ENCODE results near the gene CYCS. TPM values are rescaled to one million over a fixed set of nuclear protein-coding genes. Genes with fewer than 3 reads are reported as not detected.

Gene CYCS
- 100 to 1,000 TPM; 219 to 360 (median 339) TPM for total RNA-seq
- long read RNA-seq, donor 1, full-length matches to known transcripts = 120 of 124 reads
- long read RNA-seq, donor 1, partial matches to known transcripts = 0 of 124 reads
- long read RNA-seq, donor 1, other reads (novel, unspliced or antisense) = 4 of 124 reads
- long read RNA-seq, donor 2, full-length matches to known transcripts = 151 of 159 reads
- long read RNA-seq, donor 2, partial matches to known transcripts = 5 of 159 reads
- long read RNA-seq, donor 2, other reads (novel, unspliced or antisense) = 3 of 159 reads

DNA sequence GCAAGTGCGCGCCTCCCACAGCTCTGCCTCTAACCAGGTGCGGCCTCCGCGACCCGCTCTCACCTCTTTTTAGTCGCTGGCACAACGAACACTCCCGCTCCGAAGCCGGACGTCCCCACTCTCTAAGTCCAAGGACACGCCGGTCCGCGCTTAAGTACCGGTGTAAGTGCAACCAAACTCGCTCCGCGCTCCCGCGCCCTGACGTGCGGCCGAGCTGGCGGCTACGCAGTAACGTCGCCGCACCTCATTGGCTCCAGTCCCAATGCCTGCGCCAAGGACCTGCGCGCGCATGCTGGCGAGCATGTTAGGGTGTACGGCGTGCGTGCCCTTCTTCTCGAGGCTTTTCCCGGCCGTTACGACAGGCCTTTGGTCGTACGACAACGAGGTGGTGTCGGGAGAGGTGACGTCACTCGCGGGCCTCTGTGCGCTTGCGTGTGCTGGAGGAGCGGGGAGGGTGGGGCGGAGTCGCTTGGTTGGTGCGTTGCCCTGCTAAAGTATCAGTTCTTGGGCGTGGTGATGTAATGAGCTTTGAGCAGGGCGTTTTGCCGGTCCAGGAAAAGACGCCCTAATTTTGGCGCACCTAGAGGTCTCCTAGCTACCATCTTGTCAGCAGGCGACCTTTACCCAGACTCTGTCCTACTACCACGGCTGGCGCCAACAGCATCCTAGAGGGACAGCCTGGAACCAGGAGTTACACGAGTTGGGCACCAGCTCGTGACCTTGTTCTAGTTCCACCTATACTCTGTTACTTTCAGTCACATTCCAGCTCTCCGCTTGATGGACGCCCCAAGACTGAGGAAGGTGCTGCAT, at the start of gene CYCS:
Gene CYCS, minus strand, starts transcription at position 124 of the 810 bp plus-strand sequence. CDS start 1,141 bp downstream, outside the sequence.
- TF ChIP-seq, protein P1, sequence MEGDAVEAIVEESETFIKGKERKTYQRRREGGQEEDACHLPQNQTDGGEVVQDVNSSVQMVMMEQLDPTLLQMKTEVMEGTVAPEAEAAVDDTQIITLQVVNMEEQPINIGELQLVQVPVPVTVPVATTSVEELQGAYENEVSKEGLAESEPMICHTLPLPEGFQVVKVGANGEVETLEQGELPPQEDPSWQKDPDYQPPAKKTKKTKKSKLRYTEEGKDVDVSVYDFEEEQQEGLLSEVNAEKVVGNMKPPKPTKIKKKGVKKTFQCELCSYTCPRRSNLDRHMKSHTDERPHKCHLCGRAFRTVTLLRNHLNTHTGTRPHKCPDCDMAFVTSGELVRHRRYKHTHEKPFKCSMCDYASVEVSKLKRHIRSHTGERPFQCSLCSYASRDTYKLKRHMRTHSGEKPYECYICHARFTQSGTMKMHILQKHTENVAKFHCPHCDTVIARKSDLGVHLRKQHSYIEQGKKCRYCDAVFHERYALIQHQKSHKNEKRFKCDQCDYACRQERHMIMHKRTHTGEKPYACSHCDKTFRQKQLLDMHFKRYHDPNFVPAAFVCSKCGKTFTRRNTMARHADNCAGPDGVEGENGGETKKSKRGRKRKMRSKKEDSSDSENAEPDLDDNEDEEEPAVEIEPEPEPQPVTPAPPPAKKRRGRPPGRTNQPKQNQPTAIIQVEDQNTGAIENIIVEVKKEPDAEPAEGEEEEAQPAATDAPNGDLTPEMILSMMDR (IDR thresholded peaks at IDR 0.05) = peak; percentile 9
- ATAC-seq (peak; percentile 94), DNase-seq (peak; percentile 100)
- Histone ChIP-seq H3K9me3 (no peaks in the 10 kb centered on the region), H3K4me3 (peak within 1 kb of the TSS; percentile 95), H3K36me3 (ENCODE audit: low read depth) (peaks cover 5% of the 10 kb centered on the region), H3K4me1 (ENCODE audit: low read depth) (peaks cover 12% of the 10 kb centered on the region)
- intact Hi-C loops (cut with DNase I, micrococcal nuclease) = no loop called here

DNA sequence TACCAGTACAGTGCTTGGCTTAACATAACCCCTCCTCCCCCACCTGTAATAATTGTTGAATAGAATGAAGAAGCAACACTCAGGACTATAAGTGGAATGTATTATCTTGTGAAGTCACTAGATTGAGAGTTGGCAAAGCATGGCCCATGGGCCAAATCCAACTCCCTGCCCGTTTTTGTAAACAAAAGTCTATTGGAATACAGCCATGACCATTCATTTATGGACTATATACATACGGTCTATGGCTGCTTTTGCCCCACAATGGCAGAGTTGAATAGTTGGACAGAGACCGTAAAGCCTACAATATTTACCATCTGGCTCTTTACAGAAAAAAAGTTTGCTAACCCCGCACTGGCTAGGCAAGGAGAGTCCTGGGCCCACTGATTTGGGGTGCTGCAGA, 48.1 kb upstream of the CYCS start:
- H3K4me3 ChIP-seq = no peak overlapping the region
- ATAC-seq (peak; percentile 75), DNase-seq (peak in 1 of 3 donors; percentile 61)

DNA sequence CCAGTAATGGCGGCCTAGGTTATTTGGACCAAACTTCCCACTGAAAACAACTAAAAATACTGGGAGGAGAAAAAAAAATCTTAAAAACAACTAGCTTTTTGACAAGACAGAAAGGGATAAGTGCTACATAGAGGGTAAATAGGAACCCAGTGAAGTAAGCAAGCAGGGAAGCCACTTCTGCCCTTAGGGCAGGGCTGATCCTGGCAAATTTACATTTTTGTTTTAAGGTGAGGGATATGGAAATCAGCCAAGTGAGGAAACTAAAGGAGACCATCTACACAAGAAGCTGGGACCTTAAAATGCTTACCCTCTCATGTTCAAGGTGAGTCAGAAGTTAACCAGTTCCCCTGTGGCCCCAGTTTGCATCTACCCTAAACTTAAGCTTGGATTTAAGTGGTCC, 46.5 kb upstream of the CYCS start:
- TF ChIP-seq, protein P1 (IDR thresholded peaks at IDR 0.05) = no peak
- Histone ChIP-seq H3K36me3 (ENCODE audit: low read depth) (no peaks in the 10 kb centered on the region), H3K4me1 (ENCODE audit: low read depth) (peaks cover 15% of the 10 kb centered on the region), H3K9me3 (no peaks in the 10 kb centered on the region), H3K4me3 (no peak overlapping the region)
- DNase-seq = no peak
- intact Hi-C loops (cut with DNase I, micrococcal nuclease) = no loop called here
- no peak for ATAC-seq

More for the DNA sequence above, 48.1 kb upstream of the CYCS start:
- peaks cover 5% of the 10 kb centered on the region for H3K4me1 ChIP-seq (ENCODE audit: low read depth)
- no peaks in the 10 kb centered on the region for H3K36me3 ChIP-seq (ENCODE audit: low read depth)
- intact Hi-C loops (cut with DNase I, micrococcal nuclease) = no loop called here
- TF ChIP-seq, protein P1 (IDR thresholded peaks at IDR 0.05) = no peak
- H3K9me3 ChIP-seq = no peaks in the 10 kb centered on the region

DNA sequence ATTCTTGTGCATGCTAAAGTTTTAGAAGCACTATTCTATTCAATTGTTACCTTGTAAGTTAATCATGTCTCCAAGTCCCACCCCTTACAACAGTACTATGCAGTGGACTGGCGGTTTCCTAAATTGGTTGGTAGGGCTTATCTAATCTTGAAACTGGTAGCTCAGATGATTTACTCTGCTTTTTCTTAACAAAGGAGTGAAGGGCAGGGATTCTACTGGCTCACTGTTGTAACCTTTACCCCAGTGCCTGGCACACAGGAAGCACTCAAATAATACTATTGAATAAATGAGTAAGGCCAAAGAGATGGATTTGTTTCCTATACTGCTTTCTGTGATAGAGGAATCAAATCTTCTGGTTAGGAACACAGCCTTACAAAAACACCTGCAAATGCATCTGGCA, 46.0 kb upstream of the CYCS start:
- peaks cover 17% of the 10 kb centered on the region for H3K4me1 ChIP-seq (ENCODE audit: low read depth)
- intact Hi-C loops (cut with DNase I, micrococcal nuclease) = no loop called here
- DNase-seq = peak in 1 of 3 donors; percentile 41
- no peak overlapping the region for H3K4me3 ChIP-seq
- TF ChIP-seq, protein P1 (IDR thresholded peaks at IDR 0.05) = no peak
- H3K9me3 ChIP-seq = no peaks in the 10 kb centered on the region
- peak; percentile 75 for ATAC-seq
- H3K36me3 ChIP-seq (ENCODE audit: low read depth) = no peaks in the 10 kb centered on the region

DNA sequence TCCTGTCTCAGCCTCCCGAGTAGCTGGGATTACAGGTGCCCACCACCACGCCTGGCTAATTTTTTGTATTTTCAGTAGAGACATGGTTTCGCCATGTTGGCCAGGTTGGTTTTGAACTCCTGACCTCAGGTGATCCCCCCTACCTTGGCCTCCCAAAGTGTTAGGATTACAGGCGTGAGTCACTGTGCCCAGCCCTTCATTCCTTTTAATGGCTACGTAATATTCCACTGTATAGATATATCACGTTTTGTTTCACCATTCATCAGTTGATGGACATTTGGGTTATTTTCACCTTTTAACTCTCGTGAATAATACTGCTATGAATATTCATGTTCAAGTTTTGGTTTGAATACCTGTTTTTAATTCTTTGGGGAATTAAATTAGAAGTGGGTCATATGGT, 44.6 kb upstream of the CYCS start:
- Histone ChIP-seq H3K9me3 (no peaks in the 10 kb centered on the region), H3K4me3 (no peak overlapping the region), H3K36me3 (ENCODE audit: low read depth) (no peaks in the 10 kb centered on the region), H3K4me1 (ENCODE audit: low read depth) (peaks cover 17% of the 10 kb centered on the region)
- intact Hi-C loops (cut with DNase I, micrococcal nuclease) = no loop called here
- TF ChIP-seq, protein P1 (IDR thresholded peaks at IDR 0.05) = no peak
- ATAC-seq (no peak), DNase-seq (no peak)
